GM21515 (cell line): Measurements from ENCODE around the gene STK24.
A peak's percentile ranks its signal among the peaks of the same experiment; 100 is the strongest.

Experiments used
- ATAC-seq: cut with Tn5 transposase; IDR thresholded peaks from one replicate; pipeline ENCODE4 v1.9.1; 2021; ENCODE audit not compliant: unreplicated experiment

STK24 gene

DNA sequence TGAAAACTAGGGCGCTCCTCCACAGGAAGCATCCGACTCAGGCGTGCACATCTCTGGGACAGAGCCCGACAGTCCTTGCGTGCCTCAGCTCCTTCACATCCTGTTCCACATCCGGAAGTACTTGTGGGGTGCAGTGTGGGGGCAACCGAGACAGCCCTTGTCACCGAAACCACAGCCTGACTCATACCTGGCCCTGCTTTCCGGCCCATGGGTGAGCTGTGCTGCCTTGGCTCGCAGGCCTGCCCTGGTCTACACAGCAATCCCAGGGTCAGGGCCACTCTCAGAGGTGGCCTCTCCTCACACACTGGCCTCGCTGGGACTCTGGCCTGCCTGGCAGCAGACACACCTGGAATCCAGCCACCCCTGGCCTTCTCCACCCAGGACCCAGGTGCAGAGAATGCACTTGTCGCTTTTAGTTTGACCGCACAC, 100.4 kb downstream of the STK24 start:
- peak; percentile 95 for ATAC-seq

DNA sequence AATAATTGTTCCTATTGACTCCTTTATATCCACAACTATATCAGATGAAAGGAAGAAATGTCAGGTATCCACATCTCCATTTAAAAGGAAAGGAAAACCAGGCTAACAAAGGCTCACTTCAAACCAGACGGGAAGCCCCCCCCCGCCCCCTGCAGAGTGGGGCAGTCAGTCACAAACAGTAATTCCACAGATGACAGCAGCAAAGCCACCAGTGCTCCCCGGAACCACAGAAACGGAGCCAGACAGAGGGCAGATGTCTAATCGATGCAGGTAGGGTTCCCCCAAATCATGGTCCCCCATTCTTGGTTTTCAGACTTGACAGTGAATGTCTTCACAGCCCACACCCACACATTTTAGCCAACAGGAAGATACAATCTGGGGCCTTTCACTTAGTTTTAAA, 100.8 kb downstream of the STK24 start:
- ATAC-seq = peak; percentile 32

DNA sequence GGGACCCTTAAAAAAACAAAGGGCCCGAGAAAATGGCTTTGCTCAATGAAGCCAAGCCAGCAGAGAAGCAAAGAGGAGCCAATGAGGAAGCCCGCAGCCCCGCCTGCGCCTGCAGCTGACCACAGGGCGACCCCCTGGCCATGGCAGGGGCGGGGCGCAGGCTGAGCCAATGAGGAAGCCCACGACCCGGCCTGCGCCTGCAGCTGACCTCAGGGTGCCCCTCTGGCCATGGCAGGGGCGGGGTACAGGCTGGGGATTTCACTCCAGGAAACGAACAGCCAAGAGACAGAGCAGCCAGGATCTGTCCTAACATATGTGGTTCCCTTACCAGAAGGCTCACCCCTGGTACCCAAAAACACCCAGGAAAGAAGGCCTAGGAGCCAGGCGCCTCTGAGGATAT, 101.4 kb downstream of the STK24 start:
- no peak for ATAC-seq

DNA sequence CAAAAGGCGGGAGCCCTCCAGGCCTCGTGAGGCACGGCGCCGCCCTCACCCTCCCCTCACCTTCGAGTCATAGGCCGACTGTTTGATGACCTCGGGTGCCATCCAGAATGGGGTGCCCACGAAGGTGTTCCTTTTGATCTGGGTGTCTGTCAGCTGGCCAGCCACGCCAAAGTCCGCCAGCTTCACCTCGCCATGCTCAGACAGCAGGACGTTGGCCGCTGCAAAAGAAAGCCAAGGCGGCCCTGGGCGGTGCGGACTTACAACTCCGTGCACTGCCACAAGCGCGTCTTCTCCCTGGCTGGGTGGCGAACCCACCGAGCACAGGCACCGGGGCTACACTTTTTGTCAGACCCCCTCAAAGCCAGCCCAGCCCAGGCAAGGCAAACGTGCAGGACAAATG, 102.1 kb downstream of the STK24 start:
- no peak for ATAC-seq

DNA sequence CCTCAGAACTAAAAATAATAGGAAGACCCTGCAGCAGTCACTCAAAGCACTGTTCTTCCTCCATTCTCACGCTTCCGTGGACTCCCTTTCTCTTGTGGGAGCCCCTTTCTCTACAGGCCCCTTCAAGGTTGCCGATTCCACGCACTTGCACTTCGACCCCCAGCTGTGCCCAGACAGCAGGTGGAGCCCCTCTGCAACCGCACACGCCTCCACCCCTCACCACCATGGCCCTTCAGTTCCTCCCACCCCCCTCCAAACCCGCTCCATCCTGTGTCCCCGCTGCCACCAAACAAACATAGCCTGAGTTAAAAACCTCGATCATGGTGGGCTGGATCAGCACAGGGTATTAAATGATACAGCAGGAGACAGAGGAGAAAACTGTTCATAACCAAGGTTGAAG, 102.6 kb downstream of the STK24 start:
- no peak for ATAC-seq

DNA sequence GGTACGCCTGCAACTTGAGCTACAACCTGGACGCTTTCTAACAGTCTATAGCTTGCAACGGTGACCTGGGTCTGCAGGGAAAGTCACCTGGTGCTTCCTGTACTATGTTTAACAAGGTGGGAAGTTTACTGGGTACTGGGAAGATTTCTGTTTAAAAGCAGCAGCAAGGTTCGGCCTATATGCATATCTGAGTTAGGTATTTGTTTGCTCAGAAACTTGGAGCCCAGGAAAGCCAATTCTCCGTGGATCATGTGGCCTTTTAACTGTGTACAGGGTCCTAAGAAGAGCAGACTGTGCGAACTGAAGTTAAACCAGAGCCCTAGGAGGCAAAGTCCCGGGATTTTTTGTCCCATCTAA, 103.1 kb downstream of the STK24 start:
- ATAC-seq = no peak

DNA sequence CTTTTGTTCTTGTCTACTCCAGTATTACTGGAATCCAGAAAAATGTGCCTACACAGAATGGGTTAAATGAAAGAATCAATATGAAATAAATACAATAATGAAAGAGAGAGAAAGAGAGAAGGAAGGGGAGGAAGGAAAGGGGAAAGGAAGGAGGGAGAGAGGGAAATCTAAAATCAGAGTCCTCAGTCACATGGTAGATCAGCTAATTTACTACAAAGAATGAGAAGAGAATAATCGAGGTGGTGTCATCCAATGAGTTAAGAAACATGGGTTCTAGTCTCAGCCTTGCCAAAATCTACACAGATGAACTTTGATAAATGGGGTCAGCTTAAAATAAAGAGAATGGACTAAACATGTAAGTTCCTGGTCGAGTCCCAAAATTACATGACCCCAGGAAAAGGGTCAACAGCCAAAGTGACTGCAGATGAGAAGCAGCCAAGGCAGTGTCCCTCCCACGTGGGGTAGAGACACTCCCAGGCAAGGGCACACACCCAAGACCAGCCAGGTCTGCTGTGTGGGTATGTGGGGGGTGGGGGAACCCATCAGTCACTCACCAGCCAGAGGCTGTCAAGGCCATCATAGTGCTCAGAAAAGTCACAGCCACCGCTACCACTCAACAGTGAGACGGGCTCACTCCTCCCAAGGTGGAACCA, 103.6 kb downstream of the STK24 start:
- ATAC-seq = no peak

DNA sequence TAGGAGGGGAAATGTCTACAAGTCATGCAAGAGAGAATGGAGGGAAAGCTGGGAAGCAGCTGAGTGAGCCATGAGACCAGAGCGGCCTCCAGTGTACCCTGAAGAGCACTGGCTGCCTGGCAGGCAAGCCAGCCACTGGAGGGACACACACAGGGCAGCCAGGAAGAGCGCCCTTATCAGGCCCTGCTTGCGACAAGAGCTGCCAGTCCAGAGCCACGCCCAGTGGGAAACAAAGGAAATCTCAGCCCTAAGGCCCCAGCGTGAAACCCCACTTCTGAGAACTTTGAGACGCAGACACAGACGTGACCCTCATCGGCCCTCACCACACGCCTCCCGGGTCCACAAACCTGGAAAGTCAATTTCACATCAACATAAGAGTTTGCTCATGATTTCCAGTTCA, 105.0 kb downstream of the STK24 start:
- no peak for ATAC-seq

DNA sequence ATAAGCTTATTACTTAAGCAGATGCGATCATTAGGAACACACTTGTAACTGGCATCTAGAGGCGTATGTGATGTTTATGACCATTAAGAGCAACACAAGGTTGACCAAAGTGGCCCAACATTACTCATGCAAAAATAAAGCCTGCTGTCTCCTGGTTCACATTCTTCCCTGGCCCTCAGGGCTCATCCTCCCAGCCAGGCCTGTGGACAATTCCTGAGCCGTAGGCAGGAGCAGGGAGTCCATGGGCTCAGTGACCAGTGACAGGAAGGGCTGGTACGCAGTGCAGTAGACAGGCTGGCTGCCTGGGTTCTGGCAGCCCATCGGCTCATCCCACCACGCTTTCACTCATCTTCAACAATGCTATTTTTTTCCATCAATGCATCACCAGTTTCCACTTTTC, 106.0 kb downstream of the STK24 start:
- ATAC-seq = no peak

DNA sequence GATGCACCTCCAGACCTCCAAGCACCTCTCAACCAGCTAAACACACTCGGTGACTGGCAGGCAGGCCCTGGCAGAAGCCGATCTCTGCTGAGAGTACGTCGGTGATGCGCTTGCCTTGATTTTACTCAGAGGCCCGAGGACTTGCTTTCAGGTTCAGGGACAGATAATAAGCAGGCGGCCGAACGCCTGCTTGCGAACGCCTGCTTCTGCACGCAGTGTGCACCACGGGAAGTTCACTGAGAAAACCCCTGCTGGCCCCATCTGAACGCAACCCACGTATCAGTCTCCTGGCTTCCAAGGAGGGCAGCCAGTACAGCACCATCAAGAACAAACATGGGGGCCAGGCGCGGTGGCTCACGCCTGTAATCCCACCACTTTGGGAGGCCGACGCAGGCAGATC, 108.0 kb downstream of the STK24 start:
- no peak for ATAC-seq

DNA sequence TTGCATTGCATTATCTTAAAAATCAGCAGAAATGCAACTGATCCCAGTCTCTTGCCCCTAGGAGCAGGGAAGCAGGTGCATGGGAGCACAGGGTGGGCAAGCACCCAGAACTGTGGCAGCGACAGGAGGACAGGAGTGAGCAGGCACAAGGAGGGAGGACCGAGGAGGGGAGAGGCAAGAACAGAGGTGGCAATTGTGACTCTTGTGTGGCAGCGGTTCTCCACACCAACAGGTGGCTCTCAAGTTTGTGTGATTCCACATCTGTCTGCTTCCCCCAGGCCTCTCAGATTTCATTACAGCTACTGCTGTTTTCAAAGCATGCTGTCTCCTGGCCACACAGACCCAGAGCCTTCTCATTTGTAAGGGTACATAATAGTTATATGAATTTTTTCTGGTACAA, 108.5 kb downstream of the STK24 start:
- ATAC-seq = no peak

DNA sequence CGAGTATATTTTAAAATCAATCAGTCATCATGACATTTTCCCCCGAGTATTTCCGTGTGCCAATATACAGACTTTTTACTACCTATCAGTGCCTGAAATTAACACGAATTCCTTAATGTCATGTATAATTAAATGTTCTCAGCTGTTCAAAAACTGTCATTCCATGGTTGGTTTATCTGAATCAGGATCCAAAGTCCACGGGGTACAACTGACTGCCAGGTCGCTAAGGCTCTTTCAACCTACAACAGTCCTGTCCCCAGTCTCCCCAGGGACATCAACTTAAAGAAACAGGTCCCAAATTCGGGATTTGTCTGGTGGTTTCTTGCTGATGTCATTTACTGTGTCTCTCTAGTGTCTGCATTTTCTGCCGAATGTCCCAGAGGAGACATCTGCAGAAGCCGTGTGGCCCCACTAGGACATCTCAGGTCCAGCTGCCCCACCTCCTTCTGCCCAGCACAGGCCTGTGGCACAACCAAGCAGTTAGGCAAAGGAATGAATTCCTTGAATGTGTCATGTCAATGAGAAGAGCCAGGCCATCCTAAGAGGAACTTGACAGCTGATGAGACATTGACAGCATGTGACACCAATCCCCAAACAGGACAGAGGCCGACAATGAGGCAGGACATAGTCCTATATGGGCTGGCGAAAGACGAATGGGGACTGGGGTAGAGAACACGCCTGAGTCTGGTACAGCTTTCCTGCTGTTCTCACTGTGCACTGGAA, 109.5 kb downstream of the STK24 start:
- ATAC-seq = no peak

DNA sequence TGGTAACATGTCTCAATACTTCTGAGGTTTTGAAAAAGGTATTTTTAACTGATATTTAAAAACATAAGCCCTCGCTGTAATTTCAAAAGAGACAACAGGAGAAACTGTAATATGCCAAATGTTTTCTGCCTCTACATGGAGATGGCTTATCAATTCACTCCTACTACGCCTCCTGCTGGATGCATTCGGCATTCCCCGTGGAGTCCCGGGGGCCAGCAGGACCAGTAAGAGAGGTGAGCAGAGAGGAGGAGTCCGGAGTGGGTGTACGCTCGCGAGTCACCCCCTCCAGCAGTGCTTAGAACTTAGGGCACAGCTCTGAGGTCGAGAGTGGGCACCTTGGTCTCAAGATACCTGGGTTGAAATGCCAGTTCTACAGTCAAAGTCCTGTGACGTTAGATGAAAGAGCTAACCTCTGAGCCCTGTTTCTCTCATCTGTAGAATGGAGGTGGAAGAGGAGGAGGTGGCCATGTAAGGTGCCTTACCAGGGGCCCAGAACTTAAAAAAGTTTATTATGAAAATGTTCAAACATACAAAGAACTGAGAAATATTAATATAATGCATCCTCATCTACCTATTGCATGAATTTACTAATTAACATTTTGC, 110.2 kb downstream of the STK24 start:
- no peak for ATAC-seq

DNA sequence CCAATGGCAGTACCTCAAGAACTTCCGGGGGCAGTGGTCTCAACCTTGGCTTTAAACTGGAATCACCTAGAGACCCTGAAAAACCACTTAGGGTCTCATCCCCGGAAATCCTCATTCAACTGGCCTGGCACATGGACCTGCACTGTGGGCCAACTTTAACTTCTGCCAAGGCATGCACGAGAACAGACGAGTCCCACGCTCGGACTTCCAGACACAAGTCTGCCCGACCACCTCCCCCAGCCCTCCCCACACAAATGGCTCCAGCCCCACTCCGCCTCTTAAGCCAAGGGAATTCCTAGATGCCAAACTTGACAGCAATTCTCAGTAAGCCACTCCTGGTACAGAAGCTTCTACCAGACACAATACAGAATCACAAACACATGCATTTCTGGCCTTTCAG, 114.0 kb downstream of the STK24 start:
- no peak for ATAC-seq

DNA sequence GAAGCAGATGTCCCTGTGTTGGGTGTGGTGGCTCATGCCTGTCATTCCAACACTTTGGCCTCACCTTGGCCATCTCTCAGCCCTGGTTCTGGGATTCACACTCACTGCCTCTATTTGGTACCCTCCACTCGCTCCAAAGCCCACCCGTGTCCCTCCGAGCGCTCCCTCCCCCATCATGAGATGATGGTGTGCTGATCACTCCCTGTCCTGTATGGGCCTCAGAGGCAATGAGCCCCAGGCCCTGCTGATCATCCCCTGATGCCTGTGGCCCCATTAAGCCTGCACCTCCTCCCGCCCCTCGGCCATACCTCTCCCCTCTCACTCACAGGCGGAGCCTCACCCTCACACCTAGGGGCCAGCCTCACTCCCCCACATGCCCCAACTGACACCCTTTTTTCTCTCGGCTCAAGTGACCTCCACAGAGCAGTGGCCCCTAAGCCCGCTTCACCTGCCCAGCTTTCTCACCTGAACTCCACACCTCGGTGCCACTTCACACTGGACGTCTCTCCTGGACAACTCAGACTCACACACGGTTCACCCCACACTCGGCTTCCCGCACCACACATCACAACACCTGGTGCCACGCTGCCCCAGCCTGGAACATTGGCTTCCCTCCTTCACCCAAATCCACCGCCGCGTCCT, 114.5 kb downstream of the STK24 start:
- ATAC-seq = no peak

DNA sequence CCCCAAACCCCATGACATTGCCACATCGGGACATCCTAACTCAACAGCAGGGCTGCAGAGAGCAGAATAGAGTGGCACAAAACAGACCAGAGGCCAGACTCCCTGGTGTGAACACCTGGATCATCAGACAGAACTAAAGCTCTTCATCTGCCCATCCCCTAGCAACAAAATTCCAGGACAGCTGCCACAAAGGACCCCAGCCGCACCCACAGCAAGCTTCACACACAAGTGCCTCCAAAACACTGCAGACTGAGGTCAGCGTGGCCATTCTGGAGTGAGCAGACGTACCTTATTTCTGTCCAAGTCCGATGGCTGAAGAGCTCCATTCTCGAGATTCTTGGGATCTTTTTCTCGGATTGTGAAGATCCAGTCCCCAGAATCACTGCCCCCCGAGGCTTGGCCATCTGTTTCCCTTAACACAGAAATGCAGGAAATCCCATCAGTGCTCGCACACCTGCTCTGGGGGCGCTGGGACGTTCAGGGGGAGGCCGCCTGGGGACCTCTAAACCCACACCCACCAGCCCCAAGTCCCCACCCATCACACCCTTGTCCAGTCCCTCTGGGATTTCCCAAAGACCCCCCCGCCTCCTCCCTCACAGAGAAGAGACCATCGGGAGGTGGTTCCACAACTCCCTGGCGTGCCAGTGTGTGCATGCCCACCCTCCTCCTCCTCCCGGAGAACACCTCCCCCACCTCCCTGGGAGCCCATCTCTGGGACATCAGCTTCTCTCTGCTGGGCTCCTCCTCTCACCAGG, 115.2 kb downstream of the STK24 start:
- ATAC-seq = no peak

DNA sequence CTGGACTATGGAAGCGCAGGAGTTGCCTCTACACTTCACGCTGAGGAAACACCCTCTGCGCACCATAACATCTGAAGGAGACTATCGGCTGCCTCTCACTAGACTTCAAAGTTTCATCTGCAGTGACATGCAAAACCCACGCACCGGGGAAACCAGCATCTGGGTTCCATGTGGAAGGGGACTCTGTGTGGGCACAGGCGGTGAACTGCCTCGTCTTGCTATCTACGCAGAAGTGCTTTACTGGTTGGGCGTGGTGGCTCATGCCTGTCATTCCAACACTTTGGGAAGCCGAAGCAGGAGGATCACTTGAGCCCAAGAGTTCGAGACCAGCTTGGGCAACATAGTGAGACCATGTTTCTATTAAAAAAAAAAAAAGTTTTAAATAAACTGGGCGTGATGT, 116.4 kb downstream of the STK24 start:
- ATAC-seq = no peak

DNA sequence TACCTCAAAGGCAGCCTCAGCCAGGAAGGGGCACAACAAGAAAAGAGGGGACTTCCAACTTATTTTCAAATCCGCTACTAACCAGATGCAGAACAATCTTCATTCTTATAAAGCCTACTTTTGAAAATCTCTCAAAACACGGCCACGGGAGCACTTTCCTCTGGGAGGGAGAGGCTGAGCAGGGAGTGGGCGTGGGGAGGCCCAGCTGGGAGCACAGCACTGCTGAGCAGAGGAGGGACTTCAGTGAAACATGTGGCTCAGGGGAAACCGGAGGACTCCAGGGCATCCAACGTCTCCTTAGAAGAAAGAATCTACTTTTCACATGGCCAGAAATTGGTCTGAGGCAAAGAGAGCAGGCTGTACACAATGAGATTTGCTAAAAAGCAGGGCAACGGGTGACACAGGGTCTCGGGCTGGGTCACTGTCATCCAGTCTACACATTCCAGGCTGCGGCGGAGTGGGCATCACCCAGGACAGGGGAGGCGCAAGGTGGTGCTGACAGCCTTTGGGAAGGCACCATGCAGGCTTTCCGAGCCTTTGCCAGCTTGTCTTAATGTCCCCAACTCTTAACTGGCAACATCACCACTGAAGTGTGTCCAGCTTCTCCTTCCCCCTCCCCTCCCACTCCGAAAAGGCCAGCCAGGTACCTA, 117.1 kb downstream of the STK24 start:
- ATAC-seq = no peak

DNA sequence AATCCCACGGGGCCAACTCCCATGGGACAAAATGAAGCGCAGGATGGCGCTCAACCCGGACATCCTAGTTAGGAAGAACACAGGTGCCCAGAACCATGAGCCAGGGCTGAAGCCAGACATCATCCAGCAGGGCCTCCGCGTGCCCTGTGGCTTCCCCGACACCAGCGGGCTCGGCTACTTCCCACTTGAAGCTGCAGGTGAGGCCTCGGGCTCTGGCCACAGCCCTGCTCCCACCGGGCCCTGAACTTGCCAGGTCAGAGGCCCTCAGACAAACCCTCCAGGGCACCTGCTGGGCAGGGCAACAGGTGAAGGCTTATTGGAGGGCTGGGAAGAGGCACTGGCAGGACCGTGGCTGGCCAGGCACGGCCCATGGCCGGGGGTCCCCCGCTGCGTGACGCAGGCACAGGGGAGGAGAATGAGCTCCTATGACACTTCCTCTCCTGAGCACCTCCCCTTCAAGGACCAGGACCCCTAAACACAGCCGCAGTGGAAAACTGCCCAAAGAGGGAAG, 117.7 kb downstream of the STK24 start:
- ATAC-seq = no peak

DNA sequence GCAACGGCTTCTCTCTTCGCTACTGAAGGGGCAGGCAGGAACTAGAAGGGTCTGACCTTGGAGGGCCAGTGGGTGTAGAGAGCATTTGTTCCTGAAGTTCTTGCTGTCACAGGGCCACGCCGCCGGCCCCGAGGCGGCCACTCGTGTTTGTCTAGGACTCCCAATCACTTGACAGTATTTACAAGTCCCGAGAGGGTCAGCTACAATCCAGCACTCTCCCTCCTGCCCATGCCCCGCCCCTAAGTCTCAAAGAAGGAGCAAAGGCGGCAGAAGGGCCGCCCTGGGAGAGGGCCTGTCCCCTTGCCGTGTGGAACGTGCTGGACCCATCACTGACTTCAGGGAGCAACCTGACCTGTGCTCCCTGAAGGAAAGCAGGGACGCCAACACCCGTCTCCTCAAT, 118.5 kb downstream of the STK24 start:
- no peak for ATAC-seq

DNA sequence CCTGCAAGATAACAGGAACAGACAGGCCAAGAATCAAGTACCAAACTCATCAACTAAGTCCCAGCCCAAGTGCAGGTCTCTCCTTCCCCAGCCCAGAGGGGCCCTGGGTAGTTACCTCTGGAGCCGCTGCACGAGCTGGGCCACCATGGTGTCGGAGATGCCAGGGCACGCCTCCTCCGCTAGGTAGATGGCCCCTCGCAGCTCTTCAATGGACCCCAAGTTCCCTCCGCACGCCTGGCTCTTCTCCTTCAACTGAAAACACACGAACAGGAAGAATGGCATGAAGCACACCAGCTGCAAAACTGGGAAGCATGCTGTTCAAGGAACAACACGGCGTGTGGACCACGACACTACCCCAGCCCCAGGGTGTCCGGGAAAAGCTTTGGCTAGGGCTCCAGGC, 119.9 kb downstream of the STK24 start:
- ATAC-seq = no peak
